OCI-LY7 (cell line): Measurements from ENCODE around the gene LRR1. TPM values are rescaled to one million over a fixed set of nuclear protein-coding genes. Genes with fewer than 3 reads are reported as not detected.

Source experiments
- BruUV-seq: library from RNA; stranded (reverse); fragments of 400-500 nt; replicated peaks from 2 replicates; lab custom pipeline; 2021; lab: Mats Ljungman, UMichigan
- CTCF ChIA-PET: fragments of 300-600 bp; sonication (Branson Sonifier 250); formaldehyde crosslinking; loops from one replicate; lab custom pipeline; 2022; ENCODE audit warnings: antibody characterized with exemption; ENCODE audit not compliant: unreplicated experiment; lab: Charles Lee
- POLR2A ChIA-PET: fragments of 300-600 bp; sonication (Branson Sonifier 250); formaldehyde crosslinking; loops from one replicate; lab custom pipeline; 2022; ENCODE audit warnings: antibody characterized with exemption; lab: Charles Lee
- DNase-seq: peaks from one replicate; pipeline ENCODE4 v3.0.0-alpha.2; 2015; ENCODE audit warnings: low spot score
- H2AFZ ChIP-seq: fragments of 200-600 bp; sonication (generic), shearing (Covaris generic); 2 replicates; pipeline ENCODE4 v1.6.1; 2014; ENCODE audit warnings: mild to moderate bottlenecking, antibody characterized with exemption, low read length, moderate library complexity
- H3K27ac ChIP-seq: fragments of 200-600 bp; sonication (generic); 2 replicates; pipeline ENCODE4 v1.5.1; 2014; ENCODE audit warnings: mixed run types, low read depth, mild to moderate bottlenecking, moderate library complexity, low read length, inconsistent platforms; ENCODE audit not compliant: poor library complexity, severe bottlenecking
- H3K36me3 ChIP-seq: fragments of 200-600 bp; sonication (generic); 2 replicates; pipeline ENCODE4 v1.6.1; 2014; ENCODE audit warnings: mild to moderate bottlenecking, antibody characterized with exemption, low read length, moderate library complexity, mixed read lengths; ENCODE audit not compliant: insufficient read depth
- H3K4me1 ChIP-seq: fragments of 200-600 bp; sonication (generic); 2 replicates; pipeline ENCODE4 v1.5.1; 2014; ENCODE audit warnings: mild to moderate bottlenecking, low read length; ENCODE audit not compliant: insufficient read depth, poor library complexity, severe bottlenecking
- H3K4me2 ChIP-seq: fragments of 200-600 bp; sonication (generic); 2 replicates; pipeline ENCODE4 v1.6.1; 2014; ENCODE audit warnings: mild to moderate bottlenecking, low read length
- H3K4me3 ChIP-seq: fragments of 200-600 bp; sonication (generic); 2 replicates; pipeline ENCODE4 v1.5.1; 2014; ENCODE audit warnings: mild to moderate bottlenecking, low read depth, low read length; ENCODE audit not compliant: poor library complexity, severe bottlenecking
- H3K79me2 ChIP-seq: fragments of 200-600 bp; sonication (generic); 2 replicates; pipeline ENCODE4 v1.6.1; 2016; ENCODE audit warnings: low read depth, mild to moderate bottlenecking, low read length, moderate library complexity, mixed read lengths; ENCODE audit not compliant: insufficient read depth
- H3K9me2 ChIP-seq: fragments of 200-600 bp; sonication (generic); 2 replicates; pipeline ENCODE4 v1.6.1; 2016; ENCODE audit warnings: mild to moderate bottlenecking, low read length, mixed read lengths; ENCODE audit not compliant: insufficient read depth
- H3K9me3 ChIP-seq: fragments of 200-600 bp; sonication (generic); 2 replicates; pipeline ENCODE4 v1.6.1; 2014; ENCODE audit warnings: mild to moderate bottlenecking, mixed run types, low read length, mixed read lengths
- H4K20me1 ChIP-seq: fragments of 200-600 bp; sonication (generic); 2 replicates; pipeline ENCODE4 v1.6.1; 2014; ENCODE audit warnings: mild to moderate bottlenecking, antibody characterized with exemption, low read length, moderate library complexity, mixed read lengths; ENCODE audit not compliant: insufficient read depth
- EZH2phosphoT487 ChIP-seq: fragments of 200-600 bp; sonication (generic); IDR thresholded peaks from 2 replicates; pipeline ENCODE4 v1.6.1; 2018; ENCODE audit warnings: low read depth, borderline replicate concordance, mild to moderate bottlenecking, mixed run types, antibody characterized with exemption, low read length, moderate library complexity, mixed read lengths
- intact Hi-C: fragments of 100-400 bp; cut with micrococcal nuclease; formaldehyde crosslinking; loops from one replicate; pipeline ENCODE4 v1.10.0; 2022; ENCODE audit not compliant: unreplicated experiment
- total RNA-seq, 2 experiments: library from RNA; depleted of rRNA in 1 of 2; stranded (reverse); fragments of >200 nt in 1 of 2; shearing (Covaris generic) in 1 of 2; gene quantifications; 2 replicates each; pipeline ENCODE4 v1.2.3, GENCODE V29; 2014 to 2022
- TF ChIP-seq, protein P1 (sequence below): fragments of 200-600 bp; sonication (generic); conservative IDR thresholded peaks from 2 replicates; pipeline ENCODE4 v1.5.1; 2014; ENCODE audit warnings: mild to moderate bottlenecking, antibody characterized with exemption, low read length, moderate library complexity, mixed read lengths

The LRR1 gene
- total RNA-seq, 2 experiments from 2014 or later, result 80.3 to 83.4 TPM

DNA sequence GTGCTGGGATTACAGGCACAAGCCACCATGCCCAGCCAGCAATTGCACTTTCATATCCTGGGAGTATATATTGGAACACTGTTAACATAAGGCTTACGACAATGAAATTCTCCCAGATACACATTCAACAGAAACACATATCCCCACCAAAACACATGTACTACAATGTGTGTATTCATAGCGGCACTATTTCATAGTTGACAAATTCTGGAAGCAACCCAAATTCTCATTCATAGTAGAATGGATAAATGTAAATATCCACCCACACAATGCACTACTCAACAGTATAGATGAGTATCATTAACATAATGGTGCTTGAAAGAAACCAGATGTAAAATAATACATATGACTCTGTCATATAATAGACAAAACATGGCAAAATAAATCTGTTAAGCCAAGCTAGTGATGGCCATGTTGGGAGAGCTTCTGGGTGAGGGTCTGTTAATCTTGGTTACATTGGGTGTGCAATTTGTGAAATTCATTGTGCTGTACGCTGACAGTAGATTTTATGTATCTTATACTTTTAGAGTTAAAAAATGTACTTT lies 38.9 kb downstream of the LRR1 start:
- BruUV-seq, result no TSS peak
- Histone ChIP-seq H4K20me1 (0 out of 2 replicates have a peak, but pooled peaks cover 4% of the 10 kb centered on the region), H2AFZ (no peak overlapping the region), H3K4me2 (no peak overlapping the region), H3K27ac (no peak overlapping the region), H3K9me3 (no peaks in the 10 kb centered on the region), H3K36me3 (peaks cover 62% of the 10 kb centered on the region), H3K4me3 (no peak overlapping the region), H3K4me1 (peaks cover 21% of the 10 kb centered on the region), H3K79me2 (peaks cover 67% of the 10 kb centered on the region), H3K9me2 (no peaks in the 10 kb centered on the region)
- ChIA-PET CTCF (interaction anchor here (0.7 kb wide), 1 partner anchor 215 kb away, joined by 3 read pairs; the partner anchor contains the start of gene NEMF), POLR2A (interaction anchor here (0.5 to 1.2 kb wide), 3 partner anchors 11 to 54 kb away, joined by 3 to 5 read pairs (median 4); partner anchors contain the start of gene RPL36AL)
- DNase-seq, result no peak
- no peak for TF ChIP-seq EZH2phosphoT487
- TF ChIP-seq, protein P1, sequence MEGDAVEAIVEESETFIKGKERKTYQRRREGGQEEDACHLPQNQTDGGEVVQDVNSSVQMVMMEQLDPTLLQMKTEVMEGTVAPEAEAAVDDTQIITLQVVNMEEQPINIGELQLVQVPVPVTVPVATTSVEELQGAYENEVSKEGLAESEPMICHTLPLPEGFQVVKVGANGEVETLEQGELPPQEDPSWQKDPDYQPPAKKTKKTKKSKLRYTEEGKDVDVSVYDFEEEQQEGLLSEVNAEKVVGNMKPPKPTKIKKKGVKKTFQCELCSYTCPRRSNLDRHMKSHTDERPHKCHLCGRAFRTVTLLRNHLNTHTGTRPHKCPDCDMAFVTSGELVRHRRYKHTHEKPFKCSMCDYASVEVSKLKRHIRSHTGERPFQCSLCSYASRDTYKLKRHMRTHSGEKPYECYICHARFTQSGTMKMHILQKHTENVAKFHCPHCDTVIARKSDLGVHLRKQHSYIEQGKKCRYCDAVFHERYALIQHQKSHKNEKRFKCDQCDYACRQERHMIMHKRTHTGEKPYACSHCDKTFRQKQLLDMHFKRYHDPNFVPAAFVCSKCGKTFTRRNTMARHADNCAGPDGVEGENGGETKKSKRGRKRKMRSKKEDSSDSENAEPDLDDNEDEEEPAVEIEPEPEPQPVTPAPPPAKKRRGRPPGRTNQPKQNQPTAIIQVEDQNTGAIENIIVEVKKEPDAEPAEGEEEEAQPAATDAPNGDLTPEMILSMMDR, result no peak
- intact Hi-C loops, result no loop called here

DNA sequence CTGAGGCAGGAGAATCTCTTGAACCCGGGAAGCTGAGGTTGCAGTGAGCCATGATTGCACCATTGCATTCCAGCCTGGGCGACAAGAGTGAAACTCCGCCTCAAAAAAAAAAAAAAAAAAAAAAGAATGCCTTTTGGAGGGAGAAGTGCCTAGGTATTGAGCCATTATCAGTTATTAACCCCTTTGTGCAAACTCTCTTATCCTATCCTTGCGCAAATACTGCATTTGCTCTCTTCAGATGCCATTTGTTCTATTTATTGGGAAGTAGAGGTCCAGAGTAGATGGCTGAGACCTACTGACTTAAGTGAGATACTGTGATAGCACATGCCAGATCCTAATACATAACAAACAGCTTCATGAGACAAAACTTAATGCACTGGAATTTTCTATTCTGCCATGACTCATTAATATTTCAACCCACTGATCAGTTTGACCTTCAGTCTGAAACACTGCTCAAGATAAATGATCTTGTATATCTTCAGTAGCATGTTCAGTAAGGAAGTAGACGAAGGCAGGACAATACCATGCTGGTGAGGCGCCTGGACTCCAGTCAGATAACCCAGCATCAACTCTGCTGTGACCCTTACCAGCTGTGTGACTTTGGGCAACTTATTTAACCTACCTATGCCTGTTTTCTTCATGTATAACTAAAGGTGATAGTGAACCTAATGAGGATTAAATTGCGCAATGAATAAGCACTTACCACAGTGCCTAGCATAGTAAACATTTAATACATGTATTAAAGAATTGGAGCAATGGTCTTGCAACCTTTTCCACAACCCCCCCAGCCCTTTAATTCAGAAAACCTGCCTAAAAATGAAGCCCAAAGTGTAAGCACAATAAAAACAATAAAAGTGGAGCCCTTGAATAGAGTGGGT lies 42.0 kb downstream of the LRR1 start:
- H3K4me2 ChIP-seq, result no peak overlapping the region
- POLR2A ChIA-PET, result interaction anchor here (0.6 to 1.4 kb wide), 7 partner anchors 10 to 804 kb away, joined by 3 to 7 read pairs (median 3); no protein-coding TSS in a partner anchor

More for the DNA sequence above, 42.0 kb downstream of the LRR1 start:
- Histone ChIP-seq H3K27ac (no peak overlapping the region), H3K4me1 (peaks cover 21% of the 10 kb centered on the region), H3K36me3 (peaks cover 78% of the 10 kb centered on the region), H4K20me1 (0 out of 2 replicates have a peak, but pooled peaks cover 4% of the 10 kb centered on the region), H3K4me3 (no peak overlapping the region), H2AFZ (no peak overlapping the region), H3K9me2 (no peaks in the 10 kb centered on the region), H3K79me2 (peaks cover 56% of the 10 kb centered on the region), H3K9me3 (no peaks in the 10 kb centered on the region)
- DNase-seq, result no peak
- intact Hi-C loops, result no loop called here
- BruUV-seq, result no TSS peak
- CTCF ChIA-PET, result interaction anchor here (0.6 kb wide), 1 partner anchor 672 kb away, joined by 3 read pairs; the partner anchor contains the start of gene DMAC2L
- TF ChIP-seq EZH2phosphoT487, result no peak
- TF ChIP-seq, protein P1, result no peak
